PC-9 (cell line): ENCODE results near the gene MYH11. TPM values are rescaled to one million over a fixed set of nuclear protein-coding genes. Genes with fewer than 3 reads are reported as not detected.

Source experiments
- BruUV-seq: library from RNA; stranded (reverse); fragments of 400-500 nt; replicated peaks from 2 replicates; lab custom pipeline; 2021; lab: Mats Ljungman, UMichigan
- CTCF ChIA-PET: fragments of 300-600 bp; sonication (Branson Sonifier 250); formaldehyde crosslinking; loops from one replicate; lab custom pipeline; 2022; ENCODE audit warnings: antibody characterized with exemption; lab: Charles Lee
- POLR2A ChIA-PET: fragments of 300-600 bp; sonication (Branson Sonifier 250); formaldehyde crosslinking; loops from one replicate; lab custom pipeline; 2022; ENCODE audit warnings: antibody characterized with exemption; ENCODE audit not compliant: unreplicated experiment; lab: Charles Lee
- DNase-seq, 2 experiments: peaks; one replicate each; pipeline versions ENCODE4 v3.0.0 to v3.0.0-alpha.2; 2015 to 2022; ENCODE audit warnings: mixed read lengths in 1 of 2
- H2AFZ ChIP-seq: fragments of 200-600 bp; sonication (generic); 2 replicates; pipeline ENCODE4 v1.8.1; 2017; ENCODE audit warnings: antibody characterized with exemption
- H3F3A ChIP-seq: fragments of 200-600 bp; sonication (generic); 2 replicates; pipeline ENCODE4 v1.8.1; 2017; ENCODE audit warnings: antibody characterized with exemption, mild to moderate bottlenecking, low read depth; ENCODE audit not compliant: insufficient read depth
- H3K27ac ChIP-seq: fragments of 200-600 bp; sonication (generic); 2 replicates; pipeline ENCODE4 v1.6.1; 2016; ENCODE audit warnings: mixed run types
- H3K27me3 ChIP-seq: fragments of 200-600 bp; sonication (generic); 2 replicates; pipeline ENCODE4 v1.6.1; 2016; ENCODE audit warnings: low read depth, mixed run types; ENCODE audit not compliant: insufficient read depth
- H3K36me3 ChIP-seq: fragments of 200-600 bp; sonication (generic); 2 replicates; pipeline ENCODE4 v1.6.1; 2016; ENCODE audit warnings: low read depth, mixed run types
- H3K4me1 ChIP-seq: fragments of 200-600 bp; sonication (generic); replicated peaks from 2 replicates; pipeline ENCODE4 v1.6.1; 2016; ENCODE audit warnings: mixed run types; ENCODE audit not compliant: insufficient read depth
- H3K4me2 ChIP-seq: fragments of 200-600 bp; sonication (generic); 2 replicates; pipeline ENCODE4 v1.6.1; 2017; ENCODE audit warnings: mixed run types
- H3K4me3 ChIP-seq: fragments of 200-600 bp; sonication (generic); 2 replicates; pipeline ENCODE4 v1.6.1; 2016; ENCODE audit warnings: mixed run types
- H3K79me2 ChIP-seq: fragments of 200-600 bp; sonication (generic); 2 replicates; pipeline ENCODE4 v1.6.1; 2017; ENCODE audit warnings: low read depth, mixed run types
- H3K9me2 ChIP-seq: fragments of 200-600 bp; sonication (generic); 2 replicates; pipeline ENCODE4 v1.8.1; 2017; ENCODE audit warnings: mild to moderate bottlenecking; ENCODE audit not compliant: insufficient read depth
- H3K9me3 ChIP-seq: fragments of 200-600 bp; sonication (generic); 2 replicates; pipeline ENCODE4 v1.8.1; 2016; ENCODE audit warnings: low read depth; ENCODE audit not compliant: insufficient read depth
- H4K20me1 ChIP-seq: fragments of 200-600 bp; sonication (generic); 2 replicates; pipeline ENCODE4 v1.8.1; 2017; ENCODE audit not compliant: insufficient read depth
- EZH2 ChIP-seq: fragments of 200-600 bp; sonication (generic); IDR thresholded peaks from 2 replicates; pipeline ENCODE4 v1.8.0; 2017; ENCODE audit warnings: antibody characterized with exemption, low read depth
- intact Hi-C: fragments of 100-400 bp; cut with micrococcal nuclease; formaldehyde crosslinking; loops from one replicate; pipeline ENCODE4 v1.10.0; 2022; ENCODE audit not compliant: unreplicated experiment
- total RNA-seq: library from RNA; stranded (reverse); gene quantifications from 2 replicates; pipeline ENCODE4 v1.2.3, GENCODE V29; 2021
- TF ChIP-seq, protein P1 (sequence below): fragments of 200-600 bp; sonication (generic); conservative IDR thresholded peaks from 2 replicates; pipeline ENCODE4 v1.6.1; 2017; ENCODE audit warnings: mixed run types, antibody characterized with exemption, mild to moderate bottlenecking, moderate library complexity

MYH11 gene
- total RNA-seq, 1 experiment from 2014 or later = 0.11 TPM

DNA sequence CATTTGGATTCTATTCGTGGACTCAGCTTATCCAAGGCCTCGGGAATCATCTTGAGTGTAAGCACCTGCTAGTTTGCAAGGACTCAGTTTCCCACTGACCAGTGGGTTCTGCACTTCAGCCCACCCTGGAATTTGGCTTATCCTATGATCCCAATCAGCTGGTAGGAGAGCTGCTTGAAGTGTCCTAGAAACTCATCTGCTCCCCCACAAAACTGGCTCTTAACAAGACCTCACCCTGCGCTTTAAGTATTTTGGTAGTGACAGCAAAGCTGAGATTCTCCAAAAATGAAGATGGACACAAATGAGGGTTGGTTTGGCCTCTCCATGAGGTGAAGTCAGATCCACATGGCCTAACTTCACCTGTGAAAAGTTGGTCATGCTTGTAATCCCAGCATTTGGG lies 149.5 kb downstream of the MYH11 start:
- TF ChIP-seq EZH2 = no peak
- TF ChIP-seq, protein P1, sequence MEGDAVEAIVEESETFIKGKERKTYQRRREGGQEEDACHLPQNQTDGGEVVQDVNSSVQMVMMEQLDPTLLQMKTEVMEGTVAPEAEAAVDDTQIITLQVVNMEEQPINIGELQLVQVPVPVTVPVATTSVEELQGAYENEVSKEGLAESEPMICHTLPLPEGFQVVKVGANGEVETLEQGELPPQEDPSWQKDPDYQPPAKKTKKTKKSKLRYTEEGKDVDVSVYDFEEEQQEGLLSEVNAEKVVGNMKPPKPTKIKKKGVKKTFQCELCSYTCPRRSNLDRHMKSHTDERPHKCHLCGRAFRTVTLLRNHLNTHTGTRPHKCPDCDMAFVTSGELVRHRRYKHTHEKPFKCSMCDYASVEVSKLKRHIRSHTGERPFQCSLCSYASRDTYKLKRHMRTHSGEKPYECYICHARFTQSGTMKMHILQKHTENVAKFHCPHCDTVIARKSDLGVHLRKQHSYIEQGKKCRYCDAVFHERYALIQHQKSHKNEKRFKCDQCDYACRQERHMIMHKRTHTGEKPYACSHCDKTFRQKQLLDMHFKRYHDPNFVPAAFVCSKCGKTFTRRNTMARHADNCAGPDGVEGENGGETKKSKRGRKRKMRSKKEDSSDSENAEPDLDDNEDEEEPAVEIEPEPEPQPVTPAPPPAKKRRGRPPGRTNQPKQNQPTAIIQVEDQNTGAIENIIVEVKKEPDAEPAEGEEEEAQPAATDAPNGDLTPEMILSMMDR = no peak
- Histone ChIP-seq H3K36me3 (no peaks in the 10 kb centered on the region), H3F3A (no peaks in the 10 kb centered on the region), H3K4me1 (no peaks in the 10 kb centered on the region), H3K79me2 (no peaks in the 10 kb centered on the region), H3K9me3 (no peaks in the 10 kb centered on the region), H3K27me3 (no peaks in the 10 kb centered on the region), H4K20me1 (no peaks in the 10 kb centered on the region; the same call in 1 of the 2 replicates), H3K4me2 (no peak overlapping the region), H2AFZ (no peak overlapping the region), H3K9me2 (no peaks in the 10 kb centered on the region), H3K27ac (no peak overlapping the region), H3K4me3 (no peak overlapping the region)
- DNase-seq = no peak
- no TSS peak for BruUV-seq
- ChIA-PET CTCF (interaction anchor here (0.7 kb wide), 1 partner anchor 321 kb away, joined by 25 read pairs; no protein-coding TSS in a partner anchor), POLR2A (interaction anchor here (0.7 kb wide), 1 partner anchor 47 kb away, joined by 3 read pairs; no protein-coding TSS in a partner anchor)
- intact Hi-C loops = no loop called here

DNA sequence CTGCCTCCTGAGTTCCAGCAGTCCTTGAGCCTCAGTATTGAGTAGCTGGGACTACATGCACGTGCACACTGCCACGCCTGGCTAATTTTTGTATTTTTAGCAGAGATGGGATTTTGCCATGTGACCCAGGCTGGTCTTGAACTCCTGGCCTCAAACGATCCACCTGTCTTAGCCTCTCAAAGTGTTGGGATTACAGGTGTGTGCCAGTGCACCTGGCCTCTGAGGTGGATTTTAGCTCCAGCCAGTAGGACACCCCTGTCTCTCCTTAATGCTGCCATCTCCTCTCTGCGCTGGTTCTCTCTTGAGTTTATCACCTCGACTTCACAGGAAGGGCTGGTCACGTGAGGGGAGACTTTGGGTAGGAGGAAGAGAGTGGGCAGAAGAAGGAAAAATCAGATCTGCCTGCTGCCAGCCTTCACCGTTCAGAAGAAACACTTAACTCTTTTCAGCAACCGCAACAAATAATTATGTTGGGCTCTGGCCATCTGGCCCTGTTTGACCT lies 151.7 kb downstream of the MYH11 start:
- POLR2A ChIA-PET = no interaction called here
- no TSS peak for BruUV-seq
- Histone ChIP-seq H3K27me3 (no peaks in the 10 kb centered on the region), H3K4me3 (no peak overlapping the region), H3K9me3 (no peaks in the 10 kb centered on the region), H4K20me1 (no peaks in the 10 kb centered on the region; the same call in 1 of the 2 replicates), H3K9me2 (no peaks in the 10 kb centered on the region), H2AFZ (no peak overlapping the region), H3K79me2 (no peaks in the 10 kb centered on the region), H3F3A (no peaks in the 10 kb centered on the region), H3K4me1 (no peaks in the 10 kb centered on the region), H3K36me3 (no peaks in the 10 kb centered on the region), H3K4me2 (no peak overlapping the region), H3K27ac (no peak overlapping the region)
- TF ChIP-seq, protein P1 = no peak
- no peak for TF ChIP-seq EZH2
- no peak for DNase-seq
- CTCF ChIA-PET = no interaction called here
- intact Hi-C loops = no loop called here

DNA sequence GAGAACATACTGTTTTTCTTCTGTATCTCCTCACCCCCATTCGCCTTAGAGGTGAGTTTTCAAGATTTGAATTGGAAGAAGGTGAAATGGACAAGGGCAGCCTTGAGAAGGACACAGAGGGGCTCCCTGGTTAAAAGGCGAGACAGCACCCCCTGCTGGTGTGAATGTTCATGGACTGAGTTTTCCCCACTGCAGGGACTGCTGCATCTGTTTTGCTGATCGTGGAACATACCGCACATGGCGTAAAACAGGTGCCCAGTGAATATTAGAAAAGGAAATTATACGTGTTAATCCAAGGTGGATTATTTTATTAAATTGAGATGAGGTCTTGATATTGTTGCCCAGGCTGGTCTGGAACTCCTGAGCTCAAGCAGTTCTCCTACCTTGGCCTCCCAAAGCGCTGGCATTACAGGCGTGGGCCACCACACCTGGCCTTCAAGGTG lies 152.3 kb downstream of the MYH11 start:
- Histone ChIP-seq H3K4me3 (no peak overlapping the region), H3K27ac (no peak overlapping the region), H3K79me2 (no peaks in the 10 kb centered on the region), H3K9me3 (no peaks in the 10 kb centered on the region), H3K36me3 (no peaks in the 10 kb centered on the region), H3K9me2 (no peaks in the 10 kb centered on the region), H4K20me1 (no peaks in the 10 kb centered on the region; the same call in 1 of the 2 replicates), H3K4me1 (no peaks in the 10 kb centered on the region), H2AFZ (no peak overlapping the region), H3K27me3 (no peaks in the 10 kb centered on the region), H3F3A (no peaks in the 10 kb centered on the region), H3K4me2 (no peak overlapping the region)
- peak in 1 of 2 experiments; percentile 64 for DNase-seq
- no peak for TF ChIP-seq EZH2
- TF ChIP-seq, protein P1 = peak; percentile 82
- intact Hi-C loops = no loop called here
- no TSS peak for BruUV-seq
- CTCF ChIA-PET = interaction anchor here (0.7 kb wide), 1 partner anchor 40 kb away, joined by 3 read pairs; no protein-coding TSS in a partner anchor
- POLR2A ChIA-PET = no interaction called here
